AG04449 (cell line): ENCODE measurements around the gene RRP8.

ENCODE experiments used
- CTCF ChIA-PET: fragments of 350-600 bp; formaldehyde crosslinking; extraction: SDS; loops from one replicate; lab custom pipeline; 2021; ENCODE audit warnings: antibody characterized with exemption; lab: Yijun Ruan, JAX
- POLR2A ChIA-PET: fragments of 400-600, 350-600 bp; formaldehyde crosslinking; extraction: SDS; loops from one replicate; lab custom pipeline; 2020; ENCODE audit warnings: antibody characterized with exemption, inconsistent platforms; lab: Yijun Ruan, JAX
- DNase-seq: peaks from one replicate; pipeline ENCODE4 v3.0.0-alpha.2; 2010; ENCODE audit warnings: low read depth, low spot score
- H3K4me3 ChIP-seq: 2 replicates; pipeline ENCODE4 v1.5.1; 2011; ENCODE audit warnings: low read depth, mild to moderate bottlenecking, control low read depth, low read length
- CTCF ChIP-seq: IDR thresholded peaks from one replicate; pipeline ENCODE4 v1.5.1; 2011; ENCODE audit warnings: mild to moderate bottlenecking, moderate library complexity, low read length, control low read depth, inconsistent platforms; ENCODE audit not compliant: insufficient read depth; ENCODE audit errors: missing control alignments

RRP8 gene

GRCh38 chr11:6565325-6565724 lies 38.1 kb downstream of the RRP8 start:
- POLR2A ChIA-PET = no interaction called here
- TF ChIP-seq CTCF = no peak
- CTCF ChIA-PET = interaction anchor here (0.9 to 1.4 kb wide), 2 partner anchors 10 to 37 kb away, joined by 3 read pairs; no protein-coding TSS in a partner anchor

GRCh38 chr11:6563667-6564066 lies 39.7 kb downstream of the RRP8 start:
- no peak for TF ChIP-seq CTCF
- no peak for DNase-seq
- ChIA-PET POLR2A (no interaction called here), CTCF (interaction anchor here (0.8 to 1.9 kb wide), 3 partner anchors 16 to 140 kb away, joined by 3 to 5 read pairs (median 4); no protein-coding TSS in a partner anchor)
- H3K4me3 ChIP-seq = no peak overlapping the region

More at GRCh38 chr11:6565325-6565724, 38.1 kb downstream of the RRP8 start:
- no peak overlapping the region for H3K4me3 ChIP-seq
- no peak for DNase-seq

- no peak for TF ChIP-seq CTCF
- ChIA-PET POLR2A (no interaction called here), CTCF (interaction anchor here (0.8 to 1.9 kb wide), 3 partner anchors 17 to 141 kb away, joined by 3 to 5 read pairs (median 4); no protein-coding TSS in a partner anchor)
- no peak overlapping the region for H3K4me3 ChIP-seq
- no peak for DNase-seq
Measured at GRCh38 chr11:6563121-6563619, 40.2 kb downstream of the RRP8 start.

GRCh38 chr11:6561288-6561687 lies 42.1 kb downstream of the RRP8 start:
- no peak for TF ChIP-seq CTCF
- ChIA-PET CTCF (interaction anchor here (1.0 to 1.2 kb wide), 3 partner anchors 9 to 106 kb away, joined by 3 to 4 read pairs (median 3); no protein-coding TSS in a partner anchor), POLR2A (interaction anchor here (0.6 kb wide), 1 partner anchor 28 kb away, joined by 3 read pairs; no protein-coding TSS in a partner anchor)
- DNase-seq = no peak
- H3K4me3 ChIP-seq = no peak overlapping the region

- DNase-seq = no peak
- ChIA-PET CTCF (interaction anchor here (1.0 to 1.4 kb wide), 2 partner anchors 15 to 27 kb away, joined by 3 to 7 read pairs; no protein-coding TSS in a partner anchor), POLR2A (no interaction called here)
- no peak overlapping the region for H3K4me3 ChIP-seq
- TF ChIP-seq CTCF = no peak
Measured at GRCh38 chr11:6559369-6559768, 44.0 kb downstream of the RRP8 start.

- no peak for DNase-seq
- H3K4me3 ChIP-seq = no peak overlapping the region
- POLR2A ChIA-PET = no interaction called here
- no peak for TF ChIP-seq CTCF
- CTCF ChIA-PET = interaction anchor here (0.6 to 1.4 kb wide), 4 partner anchors 25 to 125 kb away, joined by 4 to 7 read pairs (median 4); partner anchors contain the start of gene MRPL17
Measured at GRCh38 chr11:6557761-6558674, 45.4 kb downstream of the RRP8 start.
